Measurements from ENCODE around the gene GUCD1.

Gene GUCD1

DNA sequence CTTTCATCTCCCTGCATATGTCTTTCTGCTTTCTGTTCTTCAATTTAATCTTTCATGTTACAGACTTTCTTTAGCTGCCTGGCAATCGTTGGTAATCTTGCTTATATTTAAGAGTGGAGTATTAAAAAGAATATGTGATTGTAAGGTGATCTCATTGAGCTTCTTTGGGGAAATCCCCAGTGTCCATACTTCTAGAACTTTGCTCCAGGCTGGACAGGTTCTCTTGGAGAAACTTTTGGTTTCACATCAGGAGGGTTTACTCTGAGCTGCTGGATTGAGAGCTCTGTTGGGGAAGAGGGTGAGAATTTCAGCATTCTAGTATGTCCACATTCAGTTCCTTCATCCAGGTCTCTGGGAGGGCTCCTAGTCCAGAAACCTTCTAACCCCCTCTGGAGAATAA lies 21.8 kb upstream of the GUCD1 start:
- POLR2A ChIA-PET: no interaction called here
- TF ChIP-seq, protein P1, sequence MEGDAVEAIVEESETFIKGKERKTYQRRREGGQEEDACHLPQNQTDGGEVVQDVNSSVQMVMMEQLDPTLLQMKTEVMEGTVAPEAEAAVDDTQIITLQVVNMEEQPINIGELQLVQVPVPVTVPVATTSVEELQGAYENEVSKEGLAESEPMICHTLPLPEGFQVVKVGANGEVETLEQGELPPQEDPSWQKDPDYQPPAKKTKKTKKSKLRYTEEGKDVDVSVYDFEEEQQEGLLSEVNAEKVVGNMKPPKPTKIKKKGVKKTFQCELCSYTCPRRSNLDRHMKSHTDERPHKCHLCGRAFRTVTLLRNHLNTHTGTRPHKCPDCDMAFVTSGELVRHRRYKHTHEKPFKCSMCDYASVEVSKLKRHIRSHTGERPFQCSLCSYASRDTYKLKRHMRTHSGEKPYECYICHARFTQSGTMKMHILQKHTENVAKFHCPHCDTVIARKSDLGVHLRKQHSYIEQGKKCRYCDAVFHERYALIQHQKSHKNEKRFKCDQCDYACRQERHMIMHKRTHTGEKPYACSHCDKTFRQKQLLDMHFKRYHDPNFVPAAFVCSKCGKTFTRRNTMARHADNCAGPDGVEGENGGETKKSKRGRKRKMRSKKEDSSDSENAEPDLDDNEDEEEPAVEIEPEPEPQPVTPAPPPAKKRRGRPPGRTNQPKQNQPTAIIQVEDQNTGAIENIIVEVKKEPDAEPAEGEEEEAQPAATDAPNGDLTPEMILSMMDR (IDR thresholded peaks at IDR 0.05; ENCODE audit: insufficient read depth, low read length, missing control alignments): no peak
- DNase-seq (ENCODE audit: low read depth, low spot score): no peak
- CTCF ChIA-PET: interaction anchor here (0.8 to 1.7 kb wide), 2 partner anchors 10 to 12 kb away, joined by 3 read pairs; no protein-coding TSS in a partner anchor
- H3K4me3 ChIP-seq (ENCODE audit: low read depth, low read length): no peak overlapping the region

DNA sequence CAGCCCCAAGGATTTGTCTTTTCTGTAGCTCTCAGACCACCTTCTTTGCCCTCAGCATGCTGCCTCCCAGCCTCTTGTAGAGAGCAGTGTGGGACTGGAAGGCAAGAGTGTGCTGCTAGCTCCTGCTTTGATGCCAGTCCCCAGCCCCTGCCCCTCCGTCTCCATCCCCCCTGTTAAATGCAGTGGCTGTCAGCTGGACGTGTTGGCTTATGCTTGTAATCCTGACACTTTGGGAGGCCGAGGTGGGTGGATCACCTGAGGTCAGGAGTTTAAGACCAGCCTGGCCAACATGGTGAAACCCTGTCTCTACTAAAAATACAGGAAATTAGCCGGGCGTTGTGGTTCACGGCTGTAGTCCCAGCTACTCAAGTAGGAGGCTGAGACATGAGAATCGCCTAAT lies 16.3 kb upstream of the GUCD1 start:
- TF ChIP-seq, protein P1 (IDR thresholded peaks at IDR 0.05; ENCODE audit: insufficient read depth, low read length, missing control alignments): no peak
- no peak overlapping the region for H3K4me3 ChIP-seq (ENCODE audit: low read depth, low read length)
- ChIA-PET CTCF (no interaction called here), POLR2A (no interaction called here)
- DNase-seq (ENCODE audit: low read depth, low spot score): no peak

DNA sequence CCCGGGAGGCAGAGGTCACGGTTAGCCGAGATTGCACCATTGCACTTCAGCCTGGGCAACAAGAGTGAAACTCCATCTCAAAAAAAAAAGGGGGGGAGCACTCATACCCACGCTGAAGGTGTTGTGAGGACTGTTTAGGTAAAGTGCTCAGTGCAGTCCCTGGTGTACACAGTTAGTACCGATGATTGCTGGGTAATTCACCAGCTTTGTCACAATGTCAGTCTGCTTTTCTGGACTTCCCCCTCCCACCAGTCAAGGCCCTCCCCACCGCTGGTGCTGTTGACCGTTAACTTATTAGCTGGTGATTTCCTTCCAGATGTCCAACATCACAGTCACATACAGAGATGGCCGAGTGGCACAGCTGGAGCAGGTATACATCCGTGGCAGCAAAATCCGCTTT lies 12.7 kb upstream of the GUCD1 start:
- CTCF ChIA-PET: interaction anchor here (1.4 kb wide), 1 partner anchor 9 kb away, joined by 3 read pairs; no protein-coding TSS in a partner anchor
- POLR2A ChIA-PET: no interaction called here
- TF ChIP-seq, protein P1 (IDR thresholded peaks at IDR 0.05; ENCODE audit: insufficient read depth, low read length, missing control alignments): no peak
- no peak overlapping the region for H3K4me3 ChIP-seq (ENCODE audit: low read depth, low read length)
- DNase-seq (ENCODE audit: low read depth, low spot score): no peak

DNA sequence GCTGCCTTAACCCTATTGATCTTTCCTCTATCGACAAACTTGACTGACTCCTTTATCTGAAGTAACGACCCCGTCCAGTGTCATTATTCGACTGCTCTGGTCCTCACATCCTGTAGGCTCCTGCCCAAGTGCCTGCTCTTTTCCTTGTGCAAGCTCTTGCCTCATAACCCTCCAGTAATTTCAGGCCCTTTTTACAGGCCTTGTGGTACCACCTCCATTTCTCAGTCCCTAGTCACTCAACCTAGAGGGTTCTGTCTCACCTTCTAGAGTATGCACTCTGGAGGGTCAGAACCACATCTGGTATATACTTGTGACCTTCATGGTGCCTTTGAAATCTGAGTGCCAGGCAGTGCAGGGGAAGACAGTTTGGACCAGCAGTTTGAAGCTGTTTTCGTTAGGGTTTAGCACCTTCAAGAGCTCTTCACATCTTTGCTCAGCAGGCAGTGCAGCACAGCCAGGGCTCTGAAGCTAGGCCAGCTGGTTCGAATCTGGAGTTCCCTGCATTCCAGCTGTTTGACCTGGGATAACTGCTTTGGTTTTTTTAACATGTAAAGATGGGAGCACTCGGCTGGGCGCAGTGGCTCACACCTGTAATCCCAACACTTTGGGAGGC lies 12.1 kb upstream of the GUCD1 start:
- ChIA-PET POLR2A (interaction anchor here (0.6 to 1.1 kb wide), 2 partner anchors 12 to 198 kb away, joined by 3 read pairs; partner anchors contain the start of gene GUCD1), CTCF (interaction anchor here (1.4 kb wide), 1 partner anchor 10 kb away, joined by 3 read pairs; no protein-coding TSS in a partner anchor)
- H3K4me3 ChIP-seq (ENCODE audit: low read depth, low read length): no peak overlapping the region
- TF ChIP-seq, protein P1 (IDR thresholded peaks at IDR 0.05; ENCODE audit: insufficient read depth, low read length, missing control alignments): no peak
- no peak for DNase-seq (ENCODE audit: low read depth, low spot score)

DNA sequence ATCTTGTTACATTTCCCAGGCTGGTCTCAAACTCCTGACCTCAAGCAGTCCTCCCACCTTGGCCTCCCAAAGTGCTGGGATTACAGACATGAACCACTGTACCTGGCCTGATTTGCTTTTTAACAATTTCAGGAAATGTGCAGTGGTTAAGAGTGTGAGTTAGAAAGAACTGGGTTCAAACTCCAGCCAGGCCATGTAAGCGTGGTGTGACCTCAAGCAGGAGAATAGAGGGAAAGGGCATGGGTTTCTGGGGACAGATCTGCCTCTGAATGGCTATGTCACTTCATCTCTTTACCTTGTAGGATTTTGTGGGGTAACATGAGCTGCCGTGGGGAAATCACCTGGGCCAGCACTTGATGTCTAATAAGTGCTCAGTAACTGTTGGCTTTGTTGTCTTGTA lies 10.1 kb upstream of the GUCD1 start:
- H3K4me3 ChIP-seq (ENCODE audit: low read depth, low read length): no peak overlapping the region
- no peak for DNase-seq (ENCODE audit: low read depth, low spot score)
- POLR2A ChIA-PET: no interaction called here
- TF ChIP-seq, protein P1 (IDR thresholded peaks at IDR 0.05; ENCODE audit: insufficient read depth, low read length, missing control alignments): no peak
- CTCF ChIA-PET: interaction anchor here (1.0 to 1.5 kb wide), 4 partner anchors 9 to 40 kb away, joined by 3 to 4 read pairs (median 3); partner anchors contain the start of genes GUCD1 and SNRPD3

DNA sequence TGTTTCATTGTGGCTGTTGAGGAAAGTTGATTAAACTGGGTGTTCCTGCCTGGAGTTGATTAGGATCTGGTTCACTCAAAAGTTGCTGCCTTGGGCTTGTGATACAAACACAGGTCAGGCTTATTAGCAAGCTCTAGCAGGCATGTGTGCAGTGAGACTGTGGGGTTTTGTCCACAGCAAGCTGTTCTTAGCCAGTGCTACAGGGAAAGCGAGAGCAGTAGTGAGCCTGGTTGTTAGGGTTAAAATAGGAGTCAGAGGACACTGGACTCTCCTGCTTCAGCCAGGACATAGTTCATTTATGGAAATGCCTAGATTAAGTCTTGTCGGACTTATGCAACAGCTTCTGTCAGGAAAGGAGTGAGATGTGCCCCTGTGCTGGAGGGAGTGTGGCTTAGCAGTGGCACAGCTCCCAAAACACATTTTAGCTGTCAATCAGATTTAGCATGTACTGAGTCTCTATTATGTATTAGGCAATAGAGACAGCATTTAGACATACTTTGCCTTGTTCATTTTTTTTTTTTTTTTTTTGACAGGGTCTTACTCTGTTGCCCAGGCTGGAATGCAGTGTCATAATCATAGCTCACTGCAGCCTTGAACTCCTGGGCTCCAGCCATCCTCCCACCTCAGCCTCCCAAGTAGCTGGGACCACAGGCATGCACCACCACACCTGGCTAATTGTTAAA lies 9.6 kb upstream of the GUCD1 start:
- H3K4me3 ChIP-seq (ENCODE audit: low read depth, low read length): no peak overlapping the region
- no peak for DNase-seq (ENCODE audit: low read depth, low spot score)
- ChIA-PET CTCF (interaction anchor here (1.0 to 1.5 kb wide), 4 partner anchors 8 to 39 kb away, joined by 3 to 4 read pairs (median 3); partner anchors contain the start of genes GUCD1 and SNRPD3), POLR2A (no interaction called here)
- TF ChIP-seq, protein P1 (IDR thresholded peaks at IDR 0.05; ENCODE audit: insufficient read depth, low read length, missing control alignments): no peak
